Measurements from ENCODE around the gene ARID3B. TPM values are rescaled to one million over a fixed set of nuclear protein-coding genes. Genes with fewer than 3 reads are reported as not detected.

The ARID3B gene
- total and polyA plus RNA-seq, 2 of the 4 experiments (the other 2 are of a cell fraction): 2.5 to 5.0 TPM

GRCh38 chr15:74585857-74586256, 44.8 kb downstream of the ARID3B start:
- Histone ChIP-seq H3K4me3 (ENCODE audit: insufficient read depth, low read depth, low read length) (no peak overlapping the region), H4K5ac (ENCODE audit: low read depth, low read length) (no peak overlapping the region), H4K91ac (ENCODE audit: insufficient read depth, low read depth, low read length) (no peak overlapping the region), H3K9me1 (ENCODE audit: insufficient read depth, low read length) (peaks cover 15% of the 10 kb centered on the region), H2BK5ac (ENCODE audit: low read depth, low read length, poor library complexity, severe bottlenecking) (no peak overlapping the region), H2AFZ (replicated peaks; ENCODE audit: low read length, poor library complexity) (no peak overlapping the region), H3K27me3 (ENCODE audit: control insufficient read depth, insufficient read depth, low read length) (no peaks in the 10 kb centered on the region), H2BK120ac (ENCODE audit: low read depth, low read length) (no peak overlapping the region), H2BK15ac (ENCODE audit: low read depth, low read length) (no peak overlapping the region), H3K14ac (replicated peaks; ENCODE audit: low read depth, low read length) (no peak overlapping the region), H2AK9ac (replicated peaks; ENCODE audit: low read depth, low read length, poor library complexity) (no peak overlapping the region), H3K18ac (ENCODE audit: low read depth, low read length) (no peak overlapping the region), H3K4me2 (ENCODE audit: low read depth, low read length) (no peak overlapping the region), H3K27ac (ENCODE audit: insufficient read depth, low read length) (no peak overlapping the region), H3K9ac (ENCODE audit: low read depth, low read length) (no peak overlapping the region), H3K56ac (ENCODE audit: extremely low read depth, insufficient read depth, low read length) (no peak overlapping the region), H3K9me3 (ENCODE audit: control insufficient read depth, insufficient read depth, low read length) (no peaks in the 10 kb centered on the region), H3K4me1 (ENCODE audit: control insufficient read depth, insufficient read depth, low read length) (peaks cover 9% of the 10 kb centered on the region), H3K23ac (ENCODE audit: low read depth, low read length) (no peak overlapping the region), H3K36me3 (ENCODE audit: control insufficient read depth, insufficient read depth, low read length) (peaks cover 5% of the 10 kb centered on the region; the same call in 1 of the 2 replicates), H3K79me1 (ENCODE audit: low read depth in 1 of 2, low read length in 2 of 2) (peaks cover 0 to 20% of the 10 kb centered on the region in 2 experiments; a peak in 1 of 4 replicates), H2AK5ac (ENCODE audit: low read depth, low read length) (no peak overlapping the region), H4K8ac (ENCODE audit: low read depth in 2 of 2, low read length in 2 of 2) (no peak overlapping the region), H2BK20ac (ENCODE audit: low read depth, low read length) (no peak overlapping the region), H3K4ac (ENCODE audit: low read depth, low read length) (no peak overlapping the region), H4K20me1 (ENCODE audit: insufficient read depth, low read length) (peaks cover 4% of the 10 kb centered on the region)
- ChIA-PET POLR2A (ENCODE audit: unreplicated experiment) (no interaction called here), CTCF (no interaction called here)
- 95% methylated on average over 4 of the region's 9 CpGs; no CpG with 5 or more reads in 1 of the 2 experiments for WGBS, 2 experiments (ENCODE audit: extremely low coverage in 2 of 2, insufficient read length in 1 of 2)
- intact Hi-C loops (cut with micrococcal nuclease) (no loop called here), in situ Hi-C loops (cut with MboI; ENCODE audit: low sequenced_read_pairs) (no loop called here), dilution Hi-C loops (cut with HindIII; ENCODE audit: low sequenced_read_pairs, unreplicated experiment) (no loop called here)
- no peak for DNase-seq
- ATAC-seq (ENCODE audit: low read depth): no peak
- BruUV-seq (replicated peaks): no TSS peak
- no peak for TF ChIP-seq MXI1 (IDR thresholded peaks at IDR 0.05; ENCODE audit: borderline replicate concordance, low read depth, low read length)
- no peak for TF ChIP-seq CEBPB (IDR thresholded peaks at IDR 0.05; ENCODE audit: low read depth, low read length)
- no peak for TF ChIP-seq SMC3 (IDR thresholded peaks at IDR 0.05; ENCODE audit: low read depth, low read length)
- TF ChIP-seq RAD21 (IDR thresholded peaks at IDR 0.05; ENCODE audit: low read length): no peak
- no peak for TF ChIP-seq MAFK (IDR thresholded peaks at IDR 0.05; ENCODE audit: low read depth, low read length)
- no peak for TF ChIP-seq RCOR1 (IDR thresholded peaks at IDR 0.05; ENCODE audit: insufficient replicate concordance, low read length)
- TF ChIP-seq POLR2A (IDR thresholded peaks at IDR 0.05; ENCODE audit: low read depth, low read length): no peak
- no peak for TF ChIP-seq BHLHE40 (IDR thresholded peaks at IDR 0.05; ENCODE audit: low read depth, low read length)
- TF ChIP-seq NFE2L2 (IDR thresholded peaks at IDR 0.05; ENCODE audit: low read depth, low read length): no peak
- TF ChIP-seq, protein P1, sequence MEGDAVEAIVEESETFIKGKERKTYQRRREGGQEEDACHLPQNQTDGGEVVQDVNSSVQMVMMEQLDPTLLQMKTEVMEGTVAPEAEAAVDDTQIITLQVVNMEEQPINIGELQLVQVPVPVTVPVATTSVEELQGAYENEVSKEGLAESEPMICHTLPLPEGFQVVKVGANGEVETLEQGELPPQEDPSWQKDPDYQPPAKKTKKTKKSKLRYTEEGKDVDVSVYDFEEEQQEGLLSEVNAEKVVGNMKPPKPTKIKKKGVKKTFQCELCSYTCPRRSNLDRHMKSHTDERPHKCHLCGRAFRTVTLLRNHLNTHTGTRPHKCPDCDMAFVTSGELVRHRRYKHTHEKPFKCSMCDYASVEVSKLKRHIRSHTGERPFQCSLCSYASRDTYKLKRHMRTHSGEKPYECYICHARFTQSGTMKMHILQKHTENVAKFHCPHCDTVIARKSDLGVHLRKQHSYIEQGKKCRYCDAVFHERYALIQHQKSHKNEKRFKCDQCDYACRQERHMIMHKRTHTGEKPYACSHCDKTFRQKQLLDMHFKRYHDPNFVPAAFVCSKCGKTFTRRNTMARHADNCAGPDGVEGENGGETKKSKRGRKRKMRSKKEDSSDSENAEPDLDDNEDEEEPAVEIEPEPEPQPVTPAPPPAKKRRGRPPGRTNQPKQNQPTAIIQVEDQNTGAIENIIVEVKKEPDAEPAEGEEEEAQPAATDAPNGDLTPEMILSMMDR (conservative IDR thresholded peaks at IDR 0.05; ENCODE audit: low read depth, low read length): no peak
- no peak for TF ChIP-seq FOS (IDR thresholded peaks at IDR 0.05; ENCODE audit: low read depth, low read length)
- no peak for TF ChIP-seq RFX5 (IDR thresholded peaks at IDR 0.05; ENCODE audit: low read depth, low read length)
- TF ChIP-seq MAZ (IDR thresholded peaks at IDR 0.05; ENCODE audit: borderline replicate concordance, low read depth, low read length): no peak
- no peak for TF ChIP-seq ELK1 (IDR thresholded peaks at IDR 0.05; ENCODE audit: borderline replicate concordance, low read depth, low read length)
- TF ChIP-seq, protein P2, sequence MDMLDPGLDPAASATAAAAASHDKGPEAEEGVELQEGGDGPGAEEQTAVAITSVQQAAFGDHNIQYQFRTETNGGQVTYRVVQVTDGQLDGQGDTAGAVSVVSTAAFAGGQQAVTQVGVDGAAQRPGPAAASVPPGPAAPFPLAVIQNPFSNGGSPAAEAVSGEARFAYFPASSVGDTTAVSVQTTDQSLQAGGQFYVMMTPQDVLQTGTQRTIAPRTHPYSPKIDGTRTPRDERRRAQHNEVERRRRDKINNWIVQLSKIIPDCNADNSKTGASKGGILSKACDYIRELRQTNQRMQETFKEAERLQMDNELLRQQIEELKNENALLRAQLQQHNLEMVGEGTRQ (IDR thresholded peaks at IDR 0.05; ENCODE audit: low read depth, low read length): no peak
- no peak for TF ChIP-seq CHD1 (IDR thresholded peaks at IDR 0.05; ENCODE audit: low read depth, low read length)

Measured in IMR-90 (cell line).